GM03348 (cell line): Measurements from ENCODE around the gene OCLN.
"Not testable (repeated sequence)": the region's sequence is repeated elsewhere in the genome, so short reads cannot be mapped to it uniquely, and the experiment has no call there.

Experiments
- DNase-seq: peaks from one replicate; pipeline ENCODE4 v3.0.0; 2012; ENCODE audit warnings: low spot score

OCLN gene

GRCh38 chr5:69492391-69492922, at the start of gene OCLN:
Gene OCLN (plus strand): TSS chr5:69492790. CDS start chr5:69504245, 11,455 bp downstream.
- peak; percentile 23 for DNase-seq

GRCh38 chr5:69444127-69444754, 48.3 kb upstream of the OCLN start:
- no peak for DNase-seq

- DNase-seq, result no peak
Measured at GRCh38 chr5:69449511-69449910, 43.1 kb upstream of the OCLN start.

- DNase-seq, result peak; percentile 56
Measured at GRCh38 chr5:69450116-69450515, 42.5 kb upstream of the OCLN start.

GRCh38 chr5:69450527-69450926, 42.1 kb upstream of the OCLN start:
- not testable (repeated sequence) for DNase-seq

- no peak for DNase-seq
Measured at GRCh38 chr5:69451941-69452647, 40.5 kb upstream of the OCLN start.

GRCh38 chr5:69453487-69453886, 39.1 kb upstream of the OCLN start:
- DNase-seq, result not testable (repeated sequence)

GRCh38 chr5:69454460-69455249, 37.9 kb upstream of the OCLN start:
- DNase-seq, result no peak

GRCh38 chr5:69455428-69455988, 37.1 kb upstream of the OCLN start:
- DNase-seq, result not testable (repeated sequence)

- no peak for DNase-seq
Measured at GRCh38 chr5:69462170-69462569, 30.4 kb upstream of the OCLN start.

- DNase-seq, result not testable (repeated sequence)
Measured at GRCh38 chr5:69466375-69466774, 26.2 kb upstream of the OCLN start.

GRCh38 chr5:69467442-69468225, 25.0 kb upstream of the OCLN start:
- DNase-seq, result no peak

GRCh38 chr5:69468631-69469030, 24.0 kb upstream of the OCLN start:
- DNase-seq, result no peak

- DNase-seq, result not testable (repeated sequence)
Measured at GRCh38 chr5:69471516-69471915, 21.1 kb upstream of the OCLN start.

GRCh38 chr5:69472535-69473143, 20.0 kb upstream of the OCLN start:
- not testable (repeated sequence) for DNase-seq

- no peak for DNase-seq
Measured at GRCh38 chr5:69477170-69477569, 15.4 kb upstream of the OCLN start.

GRCh38 chr5:69478296-69478695, 14.3 kb upstream of the OCLN start:
- not testable (repeated sequence) for DNase-seq

- DNase-seq, result peak; percentile 59
Measured at GRCh38 chr5:69484891-69485290, 7.7 kb upstream of the OCLN start.

GRCh38 chr5:69485471-69485870, 7.1 kb upstream of the OCLN start:
- DNase-seq, result no peak

- DNase-seq, result no peak
Measured at GRCh38 chr5:69489246-69489645, 3.3 kb upstream of the OCLN start.

- DNase-seq, result no peak
Measured at GRCh38 chr5:69491027-69491426, 1.6 kb upstream of the OCLN start.
